Dendritic cell treated with granulocyte-macrophage colony-stimulating factor and Interleukin-4, amounts not matched to agents 40 ng/mL and 50 ng/mL, for 4 days (primary cell): ENCODE measurements around the gene ING3.
"Not testable (repeated sequence)": the region's sequence is repeated elsewhere in the genome, so short reads cannot be mapped to it uniquely, and the experiment has no call there.

ENCODE experiments used
- H3K27ac Mint-ChIP-seq: one replicate; pipeline ENCODE4 v1.8.0; 2022; ENCODE audit warnings: mild to moderate bottlenecking, mixed read lengths
- H3K27me3 Mint-ChIP-seq: one replicate; pipeline ENCODE4 v1.8.0; 2022; ENCODE audit warnings: mild to moderate bottlenecking, mixed read lengths
- H3K36me3 Mint-ChIP-seq: one replicate; pipeline ENCODE4 v1.8.0; 2022; ENCODE audit warnings: low read depth, mixed read lengths
- H3K4me1 Mint-ChIP-seq: one replicate; pipeline ENCODE4 v1.8.0; 2022; ENCODE audit warnings: low read depth, mixed read lengths
- H3K4me3 Mint-ChIP-seq: one replicate; pipeline ENCODE4 v1.8.0; 2022; ENCODE audit warnings: mild to moderate bottlenecking, moderate library complexity, mixed read lengths
- H3K9me3 Mint-ChIP-seq: one replicate; pipeline ENCODE4 v1.8.0; 2022; ENCODE audit warnings: mixed read lengths
- intact Hi-C: fragments of 100-400 bp; cut with micrococcal nuclease; formaldehyde crosslinking; loops from one replicate; pipeline ENCODE4 v1.15.0; 2022

ING3 gene

DNA sequence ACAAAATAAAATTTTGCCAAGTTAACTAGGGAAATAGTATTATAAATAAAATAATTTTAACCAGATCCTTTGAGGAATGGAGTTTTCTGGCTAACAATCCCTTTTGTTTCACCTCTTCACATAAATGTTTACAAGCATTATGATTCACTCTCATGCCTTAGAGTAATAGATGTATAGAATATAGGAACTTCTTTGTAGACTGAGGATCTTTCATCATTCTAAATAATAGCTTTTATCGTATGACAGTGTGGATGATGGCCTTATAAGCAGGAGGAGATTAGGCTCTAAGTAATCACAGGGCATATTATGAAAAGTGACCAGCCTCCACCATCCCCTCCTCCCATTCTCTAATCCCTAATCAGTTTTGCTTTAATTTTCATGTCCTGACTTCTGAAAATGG lies 13.5 kb downstream of the ING3 start:
- Mint-ChIP-seq H3K4me1 (peaks cover 17% of the 10 kb centered on the region), H3K27me3 (no peaks in the 10 kb centered on the region), H3K9me3 (no peaks in the 10 kb centered on the region), H3K36me3 (peaks cover 54% of the 10 kb centered on the region), H3K27ac (no peak overlapping the region), H3K4me3 (no peak overlapping the region)
- intact Hi-C loops: no loop called here

DNA sequence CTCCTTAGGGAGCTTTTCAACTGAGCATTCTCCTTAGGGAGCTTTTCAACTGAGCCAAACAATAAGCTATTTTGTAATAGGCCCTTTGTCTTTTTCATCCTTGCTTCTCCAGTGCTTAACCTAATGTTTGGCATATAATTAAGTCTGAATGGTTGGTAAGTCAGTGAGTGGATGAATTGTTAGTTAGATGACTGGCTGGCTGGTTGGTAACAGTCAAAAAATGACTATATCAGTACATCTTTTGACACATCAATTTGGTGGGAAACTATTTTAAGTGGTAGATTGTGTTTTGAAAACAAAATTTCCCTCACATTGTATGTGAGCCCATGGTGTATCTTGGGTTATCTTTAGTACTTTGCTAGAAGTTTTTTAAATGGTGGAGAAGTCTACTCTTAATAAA lies 16.4 kb downstream of the ING3 start:
- H3K27ac Mint-ChIP-seq: no peak overlapping the region
- H3K4me3 Mint-ChIP-seq: no peak overlapping the region
- peaks cover 8% of the 10 kb centered on the region for H3K4me1 Mint-ChIP-seq
- H3K36me3 Mint-ChIP-seq: peaks cover 69% of the 10 kb centered on the region
- H3K9me3 Mint-ChIP-seq: no peaks in the 10 kb centered on the region
- intact Hi-C loops: no loop called here
- H3K27me3 Mint-ChIP-seq: no peaks in the 10 kb centered on the region

DNA sequence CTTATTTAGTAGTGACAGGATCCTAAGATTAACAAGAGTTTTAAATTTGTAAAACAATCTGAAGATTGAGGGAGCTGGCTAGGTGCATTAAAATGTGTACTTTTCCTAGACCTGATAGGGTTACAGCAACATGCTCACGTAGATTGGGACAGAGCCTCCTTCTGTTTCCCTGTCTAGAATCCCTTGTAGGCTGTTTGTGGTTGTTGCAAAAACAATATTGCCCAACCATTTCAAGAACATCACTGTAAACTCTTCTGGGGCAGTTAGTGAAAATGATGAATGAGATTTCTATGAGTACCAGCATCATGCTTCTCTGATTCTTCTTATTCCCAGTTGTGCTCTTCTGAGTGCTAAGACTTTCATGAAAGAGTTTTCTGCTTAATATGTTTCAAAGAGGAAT lies 23.3 kb downstream of the ING3 start:
- no peak overlapping the region for H3K4me3 Mint-ChIP-seq
- intact Hi-C loops: no loop called here
- H3K36me3 Mint-ChIP-seq: peaks cover 58% of the 10 kb centered on the region
- no peaks in the 10 kb centered on the region for H3K9me3 Mint-ChIP-seq
- no peaks in the 10 kb centered on the region for H3K4me1 Mint-ChIP-seq
- no peaks in the 10 kb centered on the region for H3K27me3 Mint-ChIP-seq
- H3K27ac Mint-ChIP-seq: no peak overlapping the region

DNA sequence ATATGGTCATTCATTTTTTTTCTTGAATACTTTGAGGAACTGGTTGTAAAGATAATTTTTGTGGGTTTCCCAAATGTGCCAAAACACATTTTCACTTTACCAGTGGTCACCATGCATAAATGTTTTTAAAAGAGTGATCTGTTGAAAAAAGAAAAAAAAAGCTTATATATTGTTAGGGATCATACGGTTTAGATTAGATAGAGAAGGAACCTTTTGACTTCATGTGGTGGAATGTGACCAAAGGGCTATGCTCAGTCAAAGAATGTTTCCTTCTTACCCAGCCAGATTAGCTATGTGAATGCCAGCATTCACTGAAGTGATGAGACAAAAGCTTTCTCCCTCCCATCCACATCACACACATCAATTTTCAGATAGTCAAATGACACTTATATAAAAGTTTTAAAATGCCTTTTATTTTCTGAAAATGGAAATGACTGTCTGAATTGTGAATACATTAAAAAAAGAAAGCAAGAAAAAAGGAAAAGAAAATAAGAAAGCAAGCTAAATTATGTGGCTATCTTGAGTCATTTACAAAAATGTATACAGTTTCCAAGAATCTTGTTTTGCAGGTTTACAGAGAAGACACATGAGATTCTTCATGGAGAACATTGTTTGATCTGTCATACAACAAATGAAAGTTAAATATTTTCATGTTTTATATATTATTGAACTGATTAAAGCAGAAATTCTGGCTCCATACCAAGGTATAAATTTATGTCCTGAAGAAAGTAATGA lies 29.4 kb downstream of the ING3 start:
- H3K9me3 Mint-ChIP-seq: no peaks in the 10 kb centered on the region
- no peaks in the 10 kb centered on the region for H3K4me1 Mint-ChIP-seq
- H3K4me3 Mint-ChIP-seq: no peak overlapping the region
- peaks cover 3% of the 10 kb centered on the region for H3K27me3 Mint-ChIP-seq
- intact Hi-C loops: no loop called here
- no peak overlapping the region for H3K27ac Mint-ChIP-seq
- peaks cover 5% of the 10 kb centered on the region for H3K36me3 Mint-ChIP-seq

GRCh38 chr7:120981117-120981516 lies 30.5 kb downstream of the ING3 start:
- Mint-ChIP-seq H3K4me1 (no peaks in the 10 kb centered on the region), H3K27ac (no peak overlapping the region), H3K4me3 (no peak overlapping the region), H3K36me3 (no peaks in the 10 kb centered on the region), H3K9me3 (no peaks in the 10 kb centered on the region), H3K27me3 (peaks cover 3% of the 10 kb centered on the region)
- intact Hi-C loops: no loop called here

DNA sequence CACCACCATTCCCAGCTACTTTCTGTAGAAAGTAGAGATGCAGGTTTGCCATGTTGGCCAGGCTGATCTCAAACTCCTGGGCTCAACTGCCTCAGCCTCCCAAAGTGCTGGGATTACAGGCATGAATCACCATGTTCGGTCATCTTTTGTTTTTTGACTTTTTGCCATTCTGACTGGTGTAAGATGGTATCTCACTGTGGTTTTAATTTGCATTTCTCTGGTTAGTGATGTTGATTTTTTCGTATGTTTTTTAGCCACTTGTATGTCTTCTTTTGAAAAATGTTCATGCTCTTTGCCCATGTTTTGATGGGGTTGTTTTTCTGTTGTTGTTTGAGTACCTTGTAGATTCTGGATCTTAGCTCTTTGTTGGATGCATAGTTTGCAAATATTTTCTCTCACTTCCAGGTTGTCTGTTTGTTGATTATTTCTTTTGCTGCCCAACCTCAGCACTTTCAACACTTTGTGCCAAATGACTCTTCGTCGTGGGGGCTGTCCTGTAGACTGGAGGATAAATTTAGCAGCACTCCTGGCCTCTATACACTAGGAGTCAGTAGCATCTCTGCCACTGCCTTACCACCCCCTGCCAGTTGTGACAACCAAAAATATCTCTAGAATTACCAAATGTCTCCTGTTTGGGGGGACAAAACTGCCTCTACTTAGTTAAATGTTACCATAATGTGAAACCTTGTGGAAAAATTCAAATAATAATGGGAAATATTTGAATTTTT lies 31.5 kb downstream of the ING3 start:
- Mint-ChIP-seq H3K36me3 (no peaks in the 10 kb centered on the region), H3K4me1 (no peaks in the 10 kb centered on the region), H3K9me3 (no peaks in the 10 kb centered on the region), H3K27ac (no peak overlapping the region), H3K4me3 (no peak overlapping the region), H3K27me3 (peaks cover 3% of the 10 kb centered on the region)
- intact Hi-C loops: no loop called here

DNA sequence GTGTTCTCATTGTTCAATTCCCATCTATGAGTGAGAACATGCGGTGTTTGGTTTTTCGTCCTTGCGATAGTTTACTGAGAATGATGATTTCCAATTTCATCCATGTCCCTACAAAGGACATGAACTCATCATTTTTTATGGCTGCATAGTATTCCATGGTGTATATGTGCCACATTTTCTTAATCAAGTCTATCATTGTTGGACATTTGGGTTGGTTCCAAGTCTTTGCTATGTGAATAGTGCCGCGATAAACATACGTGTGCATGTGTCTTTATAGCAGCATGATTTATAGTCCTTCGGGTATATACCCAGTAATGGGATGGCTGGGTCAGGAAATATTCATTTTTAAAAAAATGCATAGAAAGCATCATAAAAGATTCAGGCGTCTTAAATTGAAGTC lies 33.0 kb downstream of the ING3 start:
- intact Hi-C loops, H3K9me3 Mint-ChIP-seq, H3K36me3 Mint-ChIP-seq, H3K4me1 Mint-ChIP-seq, H3K4me3 Mint-ChIP-seq, H3K27me3 Mint-ChIP-seq, H3K27ac Mint-ChIP-seq: not testable (repeated sequence)

DNA sequence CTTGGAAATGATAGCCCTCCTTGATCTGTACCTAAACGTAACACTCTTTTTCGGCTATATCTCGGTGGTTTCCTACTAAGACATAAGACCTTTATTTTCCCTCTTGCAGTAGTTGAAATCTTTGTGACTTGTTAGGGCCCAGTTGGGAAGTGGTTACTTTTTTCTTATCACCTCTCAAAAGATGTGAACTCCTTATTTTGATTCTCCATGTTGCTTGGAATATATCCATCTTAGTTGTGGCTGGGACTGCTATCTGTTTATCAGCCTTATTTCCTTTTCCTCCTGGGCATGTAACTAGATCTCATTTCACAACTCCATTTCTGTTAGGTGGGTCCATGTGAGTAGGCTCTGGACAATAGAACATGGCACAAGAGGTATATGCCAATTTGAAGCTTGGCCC lies 33.8 kb downstream of the ING3 start:
- H3K4me3 Mint-ChIP-seq: no peak overlapping the region
- intact Hi-C loops: no loop called here
- H3K27ac Mint-ChIP-seq: no peak overlapping the region
- H3K4me1 Mint-ChIP-seq: peaks cover 12% of the 10 kb centered on the region
- H3K27me3 Mint-ChIP-seq: peaks cover 4% of the 10 kb centered on the region
- H3K36me3 Mint-ChIP-seq: peaks cover 6% of the 10 kb centered on the region
- no peaks in the 10 kb centered on the region for H3K9me3 Mint-ChIP-seq

- intact Hi-C loops: loop anchor here (5.0 kb wide), 2 partner anchors 33 to 37 kb away; partner anchors contain the start of gene ING3
- Mint-ChIP-seq H3K9me3 (no peaks in the 10 kb centered on the region), H3K36me3 (peaks cover 6% of the 10 kb centered on the region), H3K27me3 (peaks cover 7% of the 10 kb centered on the region), H3K4me3 (no peak overlapping the region), H3K27ac (no peak overlapping the region), H3K4me1 (peaks cover 20% of the 10 kb centered on the region)
These were observed 34.7 kb downstream of the ING3 start for GRCh38 chr7:120985130-120985758.

GRCh38 chr7:120985839-120986238 lies 35.3 kb downstream of the ING3 start:
- Mint-ChIP-seq H3K4me1 (peaks cover 20% of the 10 kb centered on the region), H3K4me3 (no peak overlapping the region), H3K27me3 (peaks cover 7% of the 10 kb centered on the region), H3K9me3 (no peaks in the 10 kb centered on the region), H3K27ac (no peak overlapping the region), H3K36me3 (peaks cover 6% of the 10 kb centered on the region)
- intact Hi-C loops: loop anchor here (5.0 kb wide), 2 partner anchors 34 to 36 kb away; partner anchors contain the start of gene ING3

GRCh38 chr7:120986650-120987049 lies 36.1 kb downstream of the ING3 start:
- Mint-ChIP-seq H3K4me1 (peaks cover 20% of the 10 kb centered on the region), H3K27ac (no peak overlapping the region), H3K4me3 (no peak overlapping the region), H3K9me3 (no peaks in the 10 kb centered on the region), H3K36me3 (peaks cover 6% of the 10 kb centered on the region), H3K27me3 (peaks cover 7% of the 10 kb centered on the region)
- intact Hi-C loops: loop anchor here (1.0 to 5.0 kb wide), 3 partner anchors 34 to 95 kb away; partner anchors contain the start of gene ING3

- Mint-ChIP-seq H3K4me1 (peaks cover 20% of the 10 kb centered on the region), H3K27me3 (peaks cover 7% of the 10 kb centered on the region), H3K9me3 (no peaks in the 10 kb centered on the region), H3K36me3 (peaks cover 6% of the 10 kb centered on the region), H3K27ac (no peak overlapping the region), H3K4me3 (no peak overlapping the region)
- intact Hi-C loops: loop anchor here (1.0 to 5.0 kb wide), 3 partner anchors 35 to 94 kb away; partner anchors contain the start of gene ING3
These were observed 36.7 kb downstream of the ING3 start for GRCh38 chr7:120987280-120987679.

- Mint-ChIP-seq H3K4me1 (peaks cover 20% of the 10 kb centered on the region), H3K9me3 (no peaks in the 10 kb centered on the region), H3K27ac (peak overlapping the region; percentile 74), H3K36me3 (peaks cover 6% of the 10 kb centered on the region), H3K4me3 (peak overlapping the region; percentile 88), H3K27me3 (peaks cover 7% of the 10 kb centered on the region)
- intact Hi-C loops: loop anchor here (1.0 to 5.0 kb wide), 3 partner anchors 34 to 93 kb away; partner anchors contain the start of gene ING3
These were observed 37.4 kb downstream of the ING3 start for GRCh38 chr7:120987683-120988590.
